Stimulated activated memory B cell treated with anti-CD40 and anti-IgM and Interleukin-4, amounts not matched to agents 10 μg/mL and 1 μg/mL and 100 μg/mL, for 72 hours (primary cell): ENCODE data around the gene SLC39A10.

Experiments used
- ATAC-seq: fragments of 150-1000 bp; cut with Tn5 transposase; 2 replicates; pipeline ENCODE4 v1.10.0; 2021
- H3K27ac Mint-ChIP-seq: one replicate; pipeline ENCODE4 v1.8.0; 2022; ENCODE audit warnings: mild to moderate bottlenecking, mixed read lengths
- H3K27me3 Mint-ChIP-seq: one replicate; pipeline ENCODE4 v1.8.0; 2022; ENCODE audit warnings: mixed read lengths
- H3K36me3 Mint-ChIP-seq: one replicate; pipeline ENCODE4 v1.8.0; 2022; ENCODE audit warnings: mixed read lengths
- H3K4me1 Mint-ChIP-seq: one replicate; pipeline ENCODE4 v1.8.0; 2022; ENCODE audit warnings: mixed read lengths
- H3K4me3 Mint-ChIP-seq: one replicate; pipeline ENCODE4 v1.8.0; 2022; ENCODE audit warnings: mild to moderate bottlenecking, moderate library complexity, mixed read lengths
- H3K9me3 Mint-ChIP-seq: one replicate; pipeline ENCODE4 v1.8.0; 2022; ENCODE audit warnings: mixed read lengths

The SLC39A10 gene, protein sequence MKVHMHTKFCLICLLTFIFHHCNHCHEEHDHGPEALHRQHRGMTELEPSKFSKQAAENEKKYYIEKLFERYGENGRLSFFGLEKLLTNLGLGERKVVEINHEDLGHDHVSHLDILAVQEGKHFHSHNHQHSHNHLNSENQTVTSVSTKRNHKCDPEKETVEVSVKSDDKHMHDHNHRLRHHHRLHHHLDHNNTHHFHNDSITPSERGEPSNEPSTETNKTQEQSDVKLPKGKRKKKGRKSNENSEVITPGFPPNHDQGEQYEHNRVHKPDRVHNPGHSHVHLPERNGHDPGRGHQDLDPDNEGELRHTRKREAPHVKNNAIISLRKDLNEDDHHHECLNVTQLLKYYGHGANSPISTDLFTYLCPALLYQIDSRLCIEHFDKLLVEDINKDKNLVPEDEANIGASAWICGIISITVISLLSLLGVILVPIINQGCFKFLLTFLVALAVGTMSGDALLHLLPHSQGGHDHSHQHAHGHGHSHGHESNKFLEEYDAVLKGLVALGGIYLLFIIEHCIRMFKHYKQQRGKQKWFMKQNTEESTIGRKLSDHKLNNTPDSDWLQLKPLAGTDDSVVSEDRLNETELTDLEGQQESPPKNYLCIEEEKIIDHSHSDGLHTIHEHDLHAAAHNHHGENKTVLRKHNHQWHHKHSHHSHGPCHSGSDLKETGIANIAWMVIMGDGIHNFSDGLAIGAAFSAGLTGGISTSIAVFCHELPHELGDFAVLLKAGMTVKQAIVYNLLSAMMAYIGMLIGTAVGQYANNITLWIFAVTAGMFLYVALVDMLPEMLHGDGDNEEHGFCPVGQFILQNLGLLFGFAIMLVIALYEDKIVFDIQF

DNA sequence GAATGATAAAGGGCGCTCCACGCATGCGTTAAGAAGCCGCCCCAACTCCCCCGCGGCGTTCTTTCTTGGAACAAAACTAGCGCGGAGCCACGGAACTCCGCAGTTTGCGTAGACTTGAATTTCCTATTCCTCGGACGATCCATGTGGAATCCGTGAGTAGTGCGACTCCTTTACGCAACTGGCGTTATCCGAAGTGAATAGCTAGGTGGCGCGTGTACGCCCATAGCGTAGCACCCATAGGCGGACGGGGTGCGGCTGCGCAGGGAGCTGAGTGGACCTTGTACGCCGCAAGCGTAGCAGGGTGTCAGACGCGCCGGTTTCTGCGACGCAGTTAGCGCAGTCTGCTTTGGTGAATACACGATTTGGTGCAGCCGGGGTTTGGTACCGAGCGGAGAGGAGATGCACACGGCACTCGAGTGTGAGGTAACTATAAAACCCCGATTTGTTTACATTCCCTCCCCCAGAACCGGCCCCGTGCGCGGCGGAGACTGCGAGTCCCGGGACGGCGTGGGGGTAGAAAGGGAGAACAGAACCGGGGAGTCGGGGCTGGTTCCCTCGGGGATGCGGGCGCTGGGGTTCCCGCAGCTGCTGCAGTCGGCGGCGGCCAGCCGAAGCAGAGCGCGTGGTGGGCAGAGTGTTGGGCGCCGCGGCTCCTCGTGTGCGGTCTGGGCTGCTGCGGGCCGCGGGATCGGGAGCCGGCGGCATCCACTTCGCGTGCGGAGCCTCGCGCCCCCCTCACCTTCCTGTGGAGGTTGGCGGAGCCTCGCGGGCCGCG, at the start of gene SLC39A10:
TSS of gene SLC39A10 (plus strand) at position 368 of the 775 bp plus-strand sequence. CDS start 22,817 bp downstream, outside the sequence.
- Mint-ChIP-seq H3K36me3 (peaks cover 6% of the 10 kb centered on the region), H3K27ac (peak within 1 kb of the TSS; percentile 96), H3K4me1 (peaks cover 35% of the 10 kb centered on the region), H3K9me3 (no peaks in the 10 kb centered on the region), H3K27me3 (no peaks in the 10 kb centered on the region), H3K4me3 (peak within 1 kb of the TSS; percentile 86)
- ATAC-seq: peak; percentile 91

DNA sequence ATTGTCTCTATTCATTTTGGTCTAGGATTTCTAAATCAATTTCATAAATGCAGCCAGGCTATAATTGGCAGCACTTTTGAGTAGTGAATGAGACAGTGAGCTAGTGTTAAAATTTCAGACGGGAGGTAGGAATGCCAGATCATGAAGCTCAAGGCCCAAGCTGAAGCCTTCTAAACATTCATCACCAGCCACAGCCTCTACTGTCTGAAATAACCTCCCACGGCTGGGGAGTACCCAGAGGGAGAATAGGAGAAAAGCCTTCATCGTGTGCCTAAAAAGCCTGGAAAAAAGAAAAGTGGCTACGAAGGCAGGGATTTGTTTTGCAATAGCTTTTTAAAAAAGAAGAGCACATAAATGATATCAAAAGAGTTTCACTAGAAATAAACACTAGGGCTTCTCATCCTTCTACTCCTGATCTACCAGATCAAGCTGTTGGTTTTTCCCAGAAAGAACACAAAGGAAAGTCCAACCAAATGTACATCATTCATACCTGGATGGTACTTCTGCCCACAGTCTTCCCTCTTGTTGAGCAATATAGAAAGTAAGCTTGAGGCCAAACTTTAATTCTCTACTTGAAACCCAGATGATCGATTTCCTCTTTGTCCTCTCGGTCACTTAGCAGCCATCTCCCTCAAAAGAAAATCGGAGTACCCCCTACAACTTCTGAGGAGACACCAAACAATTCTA, 48.1 kb upstream of the SLC39A10 start:
- peak overlapping the region; percentile 67 for H3K27ac Mint-ChIP-seq
- no peak for ATAC-seq
- no peaks in the 10 kb centered on the region for H3K27me3 Mint-ChIP-seq
- H3K4me3 Mint-ChIP-seq: no peak overlapping the region
- H3K36me3 Mint-ChIP-seq: peaks cover 6% of the 10 kb centered on the region
- H3K4me1 Mint-ChIP-seq: peaks cover 51% of the 10 kb centered on the region
- no peaks in the 10 kb centered on the region for H3K9me3 Mint-ChIP-seq

DNA sequence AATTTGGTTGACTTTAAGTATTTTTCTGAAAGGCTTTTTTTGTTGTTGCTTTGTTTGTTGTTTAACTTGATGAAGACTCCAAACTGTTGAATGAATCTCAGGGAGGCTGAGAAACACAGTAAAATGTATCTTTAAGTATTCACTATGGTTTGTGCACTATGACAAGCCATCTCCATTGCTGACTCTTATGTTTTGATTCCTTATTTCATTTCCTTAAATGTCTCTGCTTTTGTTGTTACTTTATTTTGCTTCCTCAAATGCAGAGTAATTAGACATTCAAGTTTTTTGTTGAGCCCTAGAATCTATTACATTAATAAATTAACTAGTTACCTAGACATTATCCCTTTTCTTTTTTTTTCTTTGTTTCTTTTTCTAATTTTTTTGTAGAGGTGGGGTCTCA, 46.3 kb upstream of the SLC39A10 start:
- H3K27ac Mint-ChIP-seq: peak overlapping the region; percentile 67

DNA sequence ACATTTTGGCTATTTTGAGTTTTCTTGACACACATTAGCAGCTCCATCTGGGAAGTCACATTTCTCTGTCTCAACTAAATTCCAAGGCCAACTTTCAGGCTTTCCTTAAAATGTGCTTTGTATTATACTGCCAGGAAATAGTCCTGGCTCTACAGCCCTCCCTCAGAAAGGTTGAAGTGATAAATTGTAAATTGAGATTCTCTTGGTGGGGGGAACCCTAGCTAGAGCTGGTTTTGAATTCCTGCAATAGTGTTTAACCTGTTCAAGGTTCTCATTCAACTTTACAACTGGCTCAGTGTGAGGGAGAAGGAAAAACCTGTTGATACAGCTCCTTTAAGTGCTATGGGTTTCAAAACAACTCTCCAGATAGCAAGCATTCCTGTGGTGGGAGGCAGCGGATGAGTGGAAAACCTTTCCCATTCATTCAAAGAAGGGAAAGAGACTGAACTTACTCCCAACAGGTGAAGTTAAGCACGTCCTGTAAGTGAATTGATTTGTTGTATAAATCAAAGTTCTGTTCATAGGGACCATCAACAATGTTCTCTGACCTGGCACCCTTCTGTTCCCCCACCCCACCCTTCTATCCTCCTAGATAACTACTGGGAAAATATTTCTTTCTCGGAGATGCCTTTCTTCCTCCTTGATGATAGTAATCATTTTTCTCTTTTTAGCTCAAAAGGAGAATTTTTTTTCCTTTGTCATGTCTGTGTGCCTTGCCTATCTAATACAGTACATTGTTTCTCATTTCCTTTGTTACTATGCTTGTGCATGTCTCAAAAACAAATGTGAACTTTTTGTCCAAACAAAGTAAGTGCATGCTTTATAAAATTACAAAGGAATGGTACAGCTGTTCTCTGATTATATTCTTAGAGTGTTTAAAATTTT, 44.2 kb upstream of the SLC39A10 start:
- Mint-ChIP-seq H3K27ac (no peak overlapping the region), H3K4me1 (peaks cover 35% of the 10 kb centered on the region), H3K9me3 (no peaks in the 10 kb centered on the region), H3K4me3 (no peak overlapping the region), H3K27me3 (no peaks in the 10 kb centered on the region), H3K36me3 (no peaks in the 10 kb centered on the region)
- no peak for ATAC-seq

More for the DNA sequence above, 46.3 kb upstream of the SLC39A10 start:
- peaks cover 6% of the 10 kb centered on the region for H3K36me3 Mint-ChIP-seq
- no peaks in the 10 kb centered on the region for H3K9me3 Mint-ChIP-seq
- H3K4me3 Mint-ChIP-seq: no peak overlapping the region
- no peak for ATAC-seq
- no peaks in the 10 kb centered on the region for H3K27me3 Mint-ChIP-seq
- peaks cover 43% of the 10 kb centered on the region for H3K4me1 Mint-ChIP-seq

DNA sequence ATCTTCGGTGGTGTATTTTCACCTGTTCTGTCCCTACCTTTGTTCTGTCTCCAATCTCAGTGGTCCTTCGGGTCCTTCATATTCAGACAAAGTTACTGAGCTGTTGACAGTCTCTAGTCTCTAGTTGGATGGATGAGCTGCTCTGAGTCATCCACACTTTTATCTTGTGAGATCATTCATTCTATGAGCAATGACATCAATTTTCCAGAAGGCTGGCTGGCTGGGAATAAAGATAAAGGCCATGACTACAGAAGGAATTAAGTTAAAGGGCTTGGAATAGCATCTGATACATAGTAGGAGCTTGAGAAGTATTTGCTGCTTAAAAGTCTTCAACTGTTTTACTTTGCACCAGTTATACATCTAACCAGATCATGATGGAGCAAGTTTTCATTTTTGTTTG, 43.1 kb upstream of the SLC39A10 start:
- H3K4me3 Mint-ChIP-seq: no peak overlapping the region
- ATAC-seq: no peak

DNA sequence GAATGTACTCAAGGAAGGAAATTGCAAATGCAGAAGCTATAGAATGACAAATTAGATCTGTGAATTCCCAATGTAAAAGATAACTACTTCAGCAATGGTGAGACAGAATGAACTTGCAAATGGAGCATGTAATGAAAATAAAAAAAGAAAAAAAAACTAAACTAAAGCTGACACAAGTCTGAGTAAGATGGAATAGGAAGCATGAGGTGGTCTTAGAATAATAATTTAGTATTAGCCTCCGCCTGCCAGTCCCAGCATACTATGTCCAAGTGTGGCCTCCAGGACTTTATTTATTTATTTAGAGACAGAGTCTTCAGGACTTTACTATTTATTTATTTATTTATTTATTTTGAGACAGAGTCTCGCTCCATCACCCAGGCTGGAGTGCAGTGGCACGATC, 37.4 kb upstream of the SLC39A10 start:
- Mint-ChIP-seq H3K36me3 (no peaks in the 10 kb centered on the region), H3K4me3 (no peak overlapping the region), H3K27me3 (no peaks in the 10 kb centered on the region), H3K4me1 (peaks cover 15% of the 10 kb centered on the region), H3K9me3 (no peaks in the 10 kb centered on the region), H3K27ac (no peak overlapping the region)
- ATAC-seq: no peak

More for the DNA sequence above, 43.1 kb upstream of the SLC39A10 start:
- Mint-ChIP-seq H3K9me3 (no peaks in the 10 kb centered on the region), H3K27me3 (no peaks in the 10 kb centered on the region), H3K36me3 (no peaks in the 10 kb centered on the region), H3K4me1 (peaks cover 32% of the 10 kb centered on the region), H3K27ac (no peak overlapping the region)

DNA sequence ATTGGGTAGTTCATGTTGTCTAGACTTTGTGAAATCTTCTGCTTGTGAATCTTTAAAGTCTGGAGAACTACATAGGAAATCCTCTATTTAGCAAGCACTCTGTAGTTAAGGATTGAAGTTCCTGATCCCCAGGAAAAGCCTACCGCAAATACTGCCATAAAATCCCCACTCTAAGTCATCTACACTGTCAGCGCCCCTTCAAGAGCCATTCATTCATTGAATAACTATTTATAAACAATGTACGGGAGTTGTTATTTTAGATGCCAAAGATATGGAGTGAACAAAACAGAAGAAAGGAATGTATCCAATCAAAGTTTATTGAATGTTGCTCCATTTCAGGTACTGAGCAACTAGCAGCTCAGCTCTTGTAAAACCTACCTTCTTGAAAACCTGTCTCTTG, 36.5 kb upstream of the SLC39A10 start:
- H3K4me3 Mint-ChIP-seq: no peak overlapping the region
- H3K27ac Mint-ChIP-seq: no peak overlapping the region
- ATAC-seq: no peak
- H3K27me3 Mint-ChIP-seq: no peaks in the 10 kb centered on the region
- H3K4me1 Mint-ChIP-seq: peaks cover 10% of the 10 kb centered on the region
- H3K36me3 Mint-ChIP-seq: no peaks in the 10 kb centered on the region
- no peaks in the 10 kb centered on the region for H3K9me3 Mint-ChIP-seq

DNA sequence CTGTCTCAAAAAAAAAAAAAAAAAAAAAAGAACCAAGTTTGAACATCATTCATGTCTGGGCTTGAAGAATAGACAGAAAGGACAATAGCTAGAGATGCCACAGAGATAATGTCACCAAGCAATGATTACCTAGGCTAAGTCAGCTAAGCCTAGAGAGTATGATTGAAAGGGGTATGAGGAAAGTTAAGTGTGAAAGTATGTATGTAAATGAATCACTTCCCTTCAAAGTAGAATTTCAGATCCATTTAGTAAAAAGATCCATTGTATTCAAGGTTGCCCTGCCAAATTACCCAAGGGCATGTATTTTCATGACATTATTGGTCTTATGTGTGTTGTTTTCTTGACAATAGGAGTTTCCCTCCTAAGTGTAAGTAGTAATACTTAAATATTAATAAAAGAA, 34.1 kb upstream of the SLC39A10 start:
- no peaks in the 10 kb centered on the region for H3K36me3 Mint-ChIP-seq
- no peak for ATAC-seq
- H3K4me3 Mint-ChIP-seq: no peak overlapping the region

DNA sequence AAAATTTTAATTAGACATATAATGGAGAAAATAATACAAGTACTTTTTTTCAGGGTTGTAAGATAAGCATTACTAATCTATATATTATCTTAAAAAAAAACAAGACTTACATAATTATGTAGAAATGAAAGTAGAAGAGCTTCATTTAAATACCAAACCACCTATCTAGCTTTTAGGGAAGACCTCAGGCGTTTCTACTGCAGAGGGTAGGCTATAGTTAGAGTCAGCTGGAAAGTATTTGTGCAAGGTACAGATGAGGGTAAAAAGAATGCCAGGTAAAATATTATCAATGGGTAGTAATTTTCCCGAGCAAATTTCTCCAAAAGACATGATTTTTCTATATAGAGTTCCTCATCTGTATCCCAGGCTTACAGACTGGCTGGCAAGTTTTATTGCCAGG, 30.5 kb upstream of the SLC39A10 start:
- peaks cover 20% of the 10 kb centered on the region for H3K4me1 Mint-ChIP-seq
- H3K27ac Mint-ChIP-seq: peak overlapping the region; percentile 64
- H3K27me3 Mint-ChIP-seq: no peaks in the 10 kb centered on the region
- H3K4me3 Mint-ChIP-seq: no peak overlapping the region
- H3K36me3 Mint-ChIP-seq: peaks cover 5% of the 10 kb centered on the region
- no peak for ATAC-seq
- H3K9me3 Mint-ChIP-seq: peaks cover 2% of the 10 kb centered on the region

More for the DNA sequence above, 34.1 kb upstream of the SLC39A10 start:
- peaks cover 22% of the 10 kb centered on the region for H3K4me1 Mint-ChIP-seq
- no peaks in the 10 kb centered on the region for H3K27me3 Mint-ChIP-seq
- H3K27ac Mint-ChIP-seq: no peak overlapping the region
- H3K9me3 Mint-ChIP-seq: no peaks in the 10 kb centered on the region

DNA sequence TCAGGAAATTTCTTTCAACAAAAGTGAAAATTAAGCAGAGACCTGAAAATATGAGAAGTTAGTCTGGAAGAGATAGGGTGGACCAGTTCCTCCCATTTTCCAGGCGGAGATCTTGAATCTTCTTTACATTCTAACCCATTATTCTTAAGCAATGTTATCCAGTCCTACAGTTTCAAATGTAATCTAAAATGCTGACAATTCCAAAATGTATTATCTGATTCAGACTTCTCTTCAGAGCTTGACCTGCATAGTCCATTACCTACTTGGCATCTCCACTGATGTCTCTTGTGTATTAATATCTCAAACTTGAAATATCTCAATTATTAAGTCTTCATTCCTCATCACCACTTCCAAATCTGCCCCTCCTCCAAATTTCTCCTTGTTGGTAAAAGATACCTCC, 28.4 kb upstream of the SLC39A10 start:
- Mint-ChIP-seq H3K4me3 (no peak overlapping the region), H3K27ac (no peak overlapping the region), H3K9me3 (peaks cover 2% of the 10 kb centered on the region), H3K36me3 (peaks cover 5% of the 10 kb centered on the region), H3K4me1 (peaks cover 36% of the 10 kb centered on the region), H3K27me3 (no peaks in the 10 kb centered on the region)
- ATAC-seq: no peak

DNA sequence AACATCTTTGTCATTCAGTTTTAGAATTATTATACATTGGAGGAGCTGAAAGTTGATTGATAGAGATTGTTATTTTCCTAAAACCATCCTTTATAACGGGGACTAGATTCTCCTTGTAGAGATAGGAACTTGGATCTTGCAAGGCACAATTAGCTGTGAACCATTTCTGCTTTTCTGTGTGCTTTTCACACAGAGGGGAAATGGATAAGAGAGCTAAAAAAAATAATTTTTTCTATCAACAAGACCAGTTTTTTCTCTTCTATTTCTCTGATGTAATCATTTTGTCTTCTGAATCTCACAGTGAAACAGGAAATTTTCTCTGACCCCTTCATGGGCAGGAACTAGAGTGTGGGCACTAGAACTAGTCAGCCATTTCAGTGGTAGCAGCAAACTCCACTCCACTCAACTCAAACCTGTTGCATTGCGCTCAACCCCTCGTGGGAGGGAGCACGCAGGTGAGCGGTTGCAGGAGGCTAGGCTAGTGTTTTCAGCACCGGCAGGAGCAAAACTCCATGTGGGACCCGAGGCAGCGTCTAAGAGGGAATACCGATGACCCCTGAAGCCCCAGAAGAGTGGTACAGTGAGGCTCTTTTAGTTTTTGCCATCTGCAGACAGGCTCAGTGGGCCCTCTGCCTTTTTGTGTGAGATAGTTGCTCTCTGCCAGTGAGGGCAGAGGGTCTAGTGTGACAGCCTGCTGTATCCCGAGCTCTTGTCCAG, 24.0 kb upstream of the SLC39A10 start:
- Mint-ChIP-seq H3K27ac (peak overlapping the region; percentile 79), H3K4me3 (no peak overlapping the region), H3K36me3 (peaks cover 5% of the 10 kb centered on the region), H3K27me3 (no peaks in the 10 kb centered on the region), H3K4me1 (peaks cover 21% of the 10 kb centered on the region), H3K9me3 (peaks cover 5% of the 10 kb centered on the region)
- no peak for ATAC-seq

DNA sequence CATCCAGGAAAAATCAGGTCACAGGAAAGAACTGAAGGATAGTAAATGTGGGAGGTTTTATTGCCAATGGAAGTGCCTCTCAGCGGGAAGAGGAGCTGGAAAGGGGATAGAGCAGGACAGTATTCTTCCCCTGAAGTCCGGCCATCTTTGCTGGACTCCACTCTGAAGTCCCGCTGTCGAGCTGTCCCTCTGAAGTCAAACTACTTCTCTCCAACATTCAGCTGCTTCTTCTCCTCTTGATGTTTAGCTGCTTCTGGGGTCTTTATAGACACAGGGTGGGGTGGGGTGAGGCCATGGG, 23.5 kb upstream of the SLC39A10 start:
- ATAC-seq: no peak
- Mint-ChIP-seq H3K4me3 (no peak overlapping the region), H3K9me3 (peaks cover 5% of the 10 kb centered on the region), H3K27me3 (no peaks in the 10 kb centered on the region), H3K4me1 (peaks cover 21% of the 10 kb centered on the region), H3K36me3 (peaks cover 5% of the 10 kb centered on the region), H3K27ac (peak overlapping the region; percentile 79)

DNA sequence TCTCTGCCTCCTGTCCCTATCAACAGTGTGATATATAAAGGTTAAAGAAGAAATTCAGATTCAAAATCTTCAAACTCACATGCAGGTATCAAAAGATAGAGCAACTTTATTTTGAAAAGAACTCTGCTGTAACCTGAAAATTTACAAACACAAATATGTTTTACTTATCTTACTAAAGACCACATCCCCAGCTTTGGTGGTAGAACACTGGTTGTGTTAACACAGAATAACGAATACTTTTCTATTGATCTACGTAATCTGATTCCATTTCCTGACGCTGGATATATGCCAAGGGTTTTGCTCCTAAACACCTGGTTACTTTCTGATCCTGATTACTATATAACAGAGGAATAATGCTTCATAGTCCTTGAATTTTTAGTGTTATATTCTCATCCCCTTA, 23.1 kb upstream of the SLC39A10 start:
- H3K27me3 Mint-ChIP-seq: no peaks in the 10 kb centered on the region
- no peak for ATAC-seq
- peak overlapping the region; percentile 79 for H3K27ac Mint-ChIP-seq
- H3K36me3 Mint-ChIP-seq: peaks cover 5% of the 10 kb centered on the region
- no peak overlapping the region for H3K4me3 Mint-ChIP-seq
- peaks cover 5% of the 10 kb centered on the region for H3K9me3 Mint-ChIP-seq
- H3K4me1 Mint-ChIP-seq: peaks cover 21% of the 10 kb centered on the region
